Muscle layer of duodenum (tissue), 2 donors: ENCODE data around the gene RPRD1B.
"Not testable (repeated sequence)": the region's sequence is repeated elsewhere in the genome, so short reads cannot be mapped to it uniquely, and the experiment has no call there.

ENCODE experiments used
- H3K27ac ChIP-seq: one replicate; pipeline ENCODE4 v1.7.0; 2013; ENCODE audit warnings: mild to moderate bottlenecking, low read length
- H3K27me3 ChIP-seq: one replicate; pipeline ENCODE4 v1.7.0; 2013; ENCODE audit warnings: low read depth, mild to moderate bottlenecking, control low read depth, low read length
- H3K36me3 ChIP-seq, 2 donors: one replicate each; pipeline ENCODE4 v1.7.0; 2013; ENCODE audit warnings: low read length in 2 of 2, control low read depth in 1 of 2, mild to moderate bottlenecking in 1 of 2; ENCODE audit not compliant: insufficient read depth in 2 of 2, control insufficient read depth in 1 of 2
- H3K4me1 ChIP-seq, 2 donors: one replicate each; pipeline ENCODE4 v1.7.0; 2013; ENCODE audit warnings: low read length in 2 of 2, mild to moderate bottlenecking in 2 of 2, control low read depth in 1 of 2, moderate library complexity in 1 of 2; ENCODE audit not compliant: insufficient read depth in 2 of 2, control insufficient read depth in 1 of 2
- H3K4me3 ChIP-seq, 2 donors: one replicate each; pipeline ENCODE4 v1.7.0; 2013; ENCODE audit warnings: low read length in 2 of 2, low read depth in 1 of 2, mild to moderate bottlenecking in 1 of 2
- H3K9me3 ChIP-seq, 2 donors: one replicate each; pipeline ENCODE4 v1.7.0; 2013; ENCODE audit warnings: low read length in 2 of 2, control low read depth in 1 of 2, mild to moderate bottlenecking in 1 of 2; ENCODE audit not compliant: control insufficient read depth in 1 of 2
- donor health status: healthy.

RPRD1B gene

GRCh38 chr20:38092260-38092857, 58.8 kb downstream of the RPRD1B start:
- peaks cover 13 to 29% of the 10 kb centered on the region in 2 donors for H3K4me1 ChIP-seq
- peak overlapping the region; percentile 70 for H3K27ac ChIP-seq
- H3K9me3 ChIP-seq = no peaks in the 10 kb centered on the region
- peaks cover 17 to 18% of the 10 kb centered on the region in 2 donors for H3K36me3 ChIP-seq
- H3K27me3 ChIP-seq = no peaks in the 10 kb centered on the region
- H3K4me3 ChIP-seq = no peak overlapping the region

- Histone ChIP-seq H3K4me3 (no peak overlapping the region), H3K4me1 (peaks cover 13 to 29% of the 10 kb centered on the region in 2 donors), H3K27me3 (no peaks in the 10 kb centered on the region), H3K36me3 (peaks cover 17 to 18% of the 10 kb centered on the region in 2 donors), H3K9me3 (no peaks in the 10 kb centered on the region), H3K27ac (no peak overlapping the region)
Measured at GRCh38 chr20:38092915-38093314, 59.4 kb downstream of the RPRD1B start.

GRCh38 chr20:38093641-38094077, 60.1 kb downstream of the RPRD1B start:
- no peak overlapping the region for H3K27ac ChIP-seq
- peaks cover 13 to 29% of the 10 kb centered on the region in 2 donors for H3K4me1 ChIP-seq
- peaks cover 15% of the 10 kb centered on the region in 2 donors for H3K36me3 ChIP-seq
- H3K4me3 ChIP-seq = no peak overlapping the region
- no peaks in the 10 kb centered on the region for H3K27me3 ChIP-seq
- H3K9me3 ChIP-seq = no peaks in the 10 kb centered on the region

GRCh38 chr20:38094373-38094891, 60.9 kb downstream of the RPRD1B start:
- Histone ChIP-seq H3K4me1 (peaks cover 13 to 29% of the 10 kb centered on the region in 2 donors), H3K4me3 (no peak overlapping the region), H3K9me3 (no peaks in the 10 kb centered on the region), H3K36me3 (peaks cover 12% of the 10 kb centered on the region in 2 donors), H3K27ac (peak overlapping the region; percentile 32), H3K27me3 (no peaks in the 10 kb centered on the region)

- no peak overlapping the region for H3K4me3 ChIP-seq
- peaks cover 13 to 27% of the 10 kb centered on the region in 2 donors for H3K4me1 ChIP-seq
- peaks cover 5 to 6% of the 10 kb centered on the region in 2 donors for H3K36me3 ChIP-seq
- peak overlapping the region; percentile 32 for H3K27ac ChIP-seq
- H3K27me3 ChIP-seq = no peaks in the 10 kb centered on the region
- H3K9me3 ChIP-seq = no peaks in the 10 kb centered on the region
Measured at GRCh38 chr20:38095017-38095686, 61.6 kb downstream of the RPRD1B start.

GRCh38 chr20:38098952-38099351, 65.4 kb downstream of the RPRD1B start:
- Histone ChIP-seq H3K4me3 (no peak overlapping the region), H3K27ac (no peak overlapping the region), H3K27me3 (no peaks in the 10 kb centered on the region), H3K9me3 (no peaks in the 10 kb centered on the region), H3K4me1 (peaks cover 7 to 12% of the 10 kb centered on the region in 2 donors), H3K36me3 (no peaks in the 10 kb centered on the region)

GRCh38 chr20:38102206-38102605, 68.7 kb downstream of the RPRD1B start:
- H3K27me3 ChIP-seq, H3K4me3 ChIP-seq, H3K9me3 ChIP-seq, H3K27ac ChIP-seq, H3K4me1 ChIP-seq, H3K36me3 ChIP-seq: not testable (repeated sequence)

- Histone ChIP-seq H3K36me3 (no peaks in the 10 kb centered on the region), H3K27ac (no peak overlapping the region), H3K4me3 (no peak overlapping the region), H3K4me1 (peaks cover 5 to 9% of the 10 kb centered on the region in 2 donors), H3K9me3 (no peaks in the 10 kb centered on the region), H3K27me3 (no peaks in the 10 kb centered on the region)
Measured at GRCh38 chr20:38104285-38104684, 70.7 kb downstream of the RPRD1B start.

GRCh38 chr20:38106461-38106860, 72.9 kb downstream of the RPRD1B start:
- Histone ChIP-seq H3K4me3 (no peak overlapping the region), H3K9me3 (no peaks in the 10 kb centered on the region), H3K27me3 (no peaks in the 10 kb centered on the region), H3K4me1 (peaks cover 10 to 13% of the 10 kb centered on the region in 2 donors), H3K36me3 (no peaks in the 10 kb centered on the region), H3K27ac (no peak overlapping the region)

- peaks cover 10 to 13% of the 10 kb centered on the region in 2 donors for H3K4me1 ChIP-seq
- H3K9me3 ChIP-seq, H3K4me3 ChIP-seq, H3K36me3 ChIP-seq, H3K27me3 ChIP-seq, H3K27ac ChIP-seq: not testable (repeated sequence)
Measured at GRCh38 chr20:38107386-38107785, 73.8 kb downstream of the RPRD1B start.

GRCh38 chr20:38107916-38108315, 74.4 kb downstream of the RPRD1B start:
- peaks cover 10 to 13% of the 10 kb centered on the region in 2 donors for H3K4me1 ChIP-seq
- H3K4me3 ChIP-seq, H3K9me3 ChIP-seq, H3K36me3 ChIP-seq, H3K27me3 ChIP-seq, H3K27ac ChIP-seq: not testable (repeated sequence)
